Measurements from ENCODE around the gene AIFM1. TPM values are rescaled to one million over a fixed set of nuclear protein-coding genes. Genes with fewer than 3 reads are reported as not detected.
A peak's percentile ranks its signal among the peaks of the same experiment; 100 is the strongest.

Gene AIFM1
- 10 to 100 TPM in 4 of 5 donors, 1 to 10 TPM in 1; 2.9 to 29.6 (median 22.0) TPM for total RNA-seq
- 10 to 100 TPM; 24.7 to 33.5 (median 31.5) TPM for polyA plus RNA-seq
- long read RNA-seq, donor 1, result 0 reads
- long read RNA-seq, donor 2, partial matches to known transcripts, result 0 of 4 reads
- long read RNA-seq, donor 2, other reads (novel, unspliced or antisense), result 0 of 4 reads
- long read RNA-seq, donor 3, partial matches to known transcripts, result 0 of 1 reads
- long read RNA-seq, donor 3, other reads (novel, unspliced or antisense), result 0 of 1 reads
- long read RNA-seq, donor 4, result 0 reads
- long read RNA-seq, donor 5, transcript AIFM1-201 (16 exons, 2,260 nt), result major isoform, 11 of 12 reads
- long read RNA-seq, donor 5, partial matches to known transcripts, result 0 of 12 reads
- long read RNA-seq, donor 5, other reads (novel, unspliced or antisense), result 0 of 12 reads
- long read RNA-seq, donor 6, transcript AIFM1-201 (16 exons, 2,260 nt), result major isoform, 27 of 47 reads
- long read RNA-seq, donor 6, partial matches to known transcripts, result 20 of 47 reads
- long read RNA-seq, donor 6, other reads (novel, unspliced or antisense), result 0 of 47 reads
- long read RNA-seq, donor 7, partial matches to known transcripts, result 0 of 5 reads
- long read RNA-seq, donor 7, other reads (novel, unspliced or antisense), result 0 of 5 reads
- long read RNA-seq, donor 8, transcript AIFM1-201 (16 exons, 2,260 nt), result major isoform, 8 of 20 reads
- long read RNA-seq, donor 8, partial matches to known transcripts, result 12 of 20 reads
- long read RNA-seq, donor 8, other reads (novel, unspliced or antisense), result 0 of 20 reads
- long read RNA-seq, donor 9, transcript AIFM1-201 (16 exons, 2,260 nt), result major isoform, 5 of 10 reads
- long read RNA-seq, donor 9, partial matches to known transcripts, result 5 of 10 reads
- long read RNA-seq, donor 9, other reads (novel, unspliced or antisense), result 0 of 10 reads
- long read RNA-seq, donor 10, partial matches to known transcripts, result 0 of 4 reads
- long read RNA-seq, donor 10, other reads (novel, unspliced or antisense), result 0 of 4 reads

- no peaks in the 10 kb centered on the region for H3K36me3 ChIP-seq
- H3K9me3 ChIP-seq, result no peaks in the 10 kb centered on the region
- peak within 1 kb of the TSS; percentile 83 to 92 (median 91) for H3K27ac ChIP-seq
- peak within 1 kb of the TSS; percentile 53 to 60 (median 56) for H3K4me3 ChIP-seq
- peaks cover 0 to 40% (median 21%) of the 10 kb centered on the region in 4 donors for H3K4me1 ChIP-seq
- WGBS, 5 donors, result 0 to 47% (median 4%) methylated on average over 17 to 50 of the region's 50 CpGs
- DNase-seq, result peak; percentile 90 to 97
- intact Hi-C loops (cut with DNase I; ENCODE audit: low total_unique reads), result no loop called here
- no peaks in the 10 kb centered on the region for H3K27me3 ChIP-seq
- peak in 1 of 4 donors; percentile 14 for TF ChIP-seq POLR2A (IDR thresholded peaks at IDR 0.05)
- TF ChIP-seq CTCF (IDR thresholded peaks at IDR 0.05), result no peak
- TF ChIP-seq EP300 (IDR thresholded peaks at IDR 0.05), result no peak
- peak; percentile 57 to 73 (median 71) for TF ChIP-seq POLR2AphosphoS5 (IDR thresholded peaks at IDR 0.05)
Observed at GRCh38 chrX:130165703-130166502, at the start of gene AIFM1. Gene AIFM1 (minus strand): TSS chrX:130165841. CDS start chrX:130165656, 185 bp downstream.

DNA sequence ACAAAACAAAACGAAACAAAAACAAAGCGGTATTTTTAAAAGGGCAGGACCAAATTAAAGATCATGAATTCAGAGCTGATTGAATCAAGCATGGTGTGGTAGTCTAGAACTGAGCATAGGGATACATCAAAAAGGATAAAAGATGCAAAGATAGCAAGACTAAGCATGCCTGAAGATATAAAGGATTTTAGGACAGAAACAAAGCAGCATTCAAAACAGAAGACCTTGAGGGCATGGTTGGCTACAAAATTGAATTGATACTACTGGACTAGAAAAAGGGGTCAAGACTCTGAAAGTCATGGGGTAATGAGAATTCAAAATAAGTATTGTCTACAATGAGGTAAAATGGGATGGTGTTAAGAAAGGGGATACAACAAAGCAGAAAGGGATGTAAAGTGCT, 47.7 kb upstream of the AIFM1 start:
- intact Hi-C loops (cut with DNase I; ENCODE audit: low total_unique reads), result no loop called here
- no peak for DNase-seq
- TF ChIP-seq CTCF (IDR thresholded peaks at IDR 0.05), result no peak
- Histone ChIP-seq H3K4me1 (no peaks in the 10 kb centered on the region), H3K36me3 (peaks cover 0 to 24% (median 14%) of the 10 kb centered on the region in 4 donors), H3K9me3 (no peaks in the 10 kb centered on the region), H3K4me3 (no peak overlapping the region), H3K27me3 (no peaks in the 10 kb centered on the region), H3K27ac (no peak overlapping the region)
- WGBS, 5 donors, result 79 to 92% (median 83%) methylated on average over 2 of the region's 2 CpGs

GRCh38 chrX:130212371-130212770, 46.7 kb upstream of the AIFM1 start:
- no peak for DNase-seq
- peaks cover 0 to 24% (median 14%) of the 10 kb centered on the region in 4 donors for H3K36me3 ChIP-seq
- 48 to 100% (median 86%) methylated on average over 1 of the region's 1 CpG for WGBS, 5 donors
- intact Hi-C loops (cut with DNase I; ENCODE audit: low total_unique reads), result no loop called here
- no peaks in the 10 kb centered on the region for H3K9me3 ChIP-seq
- no peak overlapping the region for H3K27ac ChIP-seq
- H3K4me1 ChIP-seq, result no peaks in the 10 kb centered on the region
- no peaks in the 10 kb centered on the region for H3K27me3 ChIP-seq
- no peak for TF ChIP-seq CTCF (IDR thresholded peaks at IDR 0.05)
- no peak for TF ChIP-seq POLR2A (IDR thresholded peaks at IDR 0.05)
- no peak for TF ChIP-seq POLR2AphosphoS5 (IDR thresholded peaks at IDR 0.05)
- no peak for TF ChIP-seq EP300 (IDR thresholded peaks at IDR 0.05)
- no peak overlapping the region for H3K4me3 ChIP-seq
